ENCODE results near the gene LIN52. TPM values are rescaled to one million over a fixed set of nuclear protein-coding genes. Genes with fewer than 3 reads are reported as not detected.

Gene LIN52
- total RNA-seq, 1 donor: 4.9 TPM

DNA sequence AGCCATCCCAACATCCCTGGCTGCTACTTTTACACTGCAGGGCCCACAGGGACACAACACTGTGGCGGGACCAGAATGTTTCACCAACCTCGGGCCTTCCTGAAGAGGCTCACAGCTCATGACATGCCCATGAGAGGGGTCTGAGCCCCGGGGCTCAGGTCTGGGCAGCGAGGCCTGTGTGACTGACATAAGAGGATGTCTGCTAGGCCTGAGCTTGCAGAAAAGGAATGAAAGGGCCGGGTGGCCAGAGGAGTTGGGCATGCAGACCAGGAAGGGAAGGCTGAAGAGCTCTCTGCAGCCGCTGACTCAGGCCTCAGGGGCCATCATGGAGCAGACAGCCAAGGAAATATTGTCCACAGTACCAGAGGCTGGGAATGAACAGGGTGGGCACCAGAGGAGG is 136.2 kb downstream of the LIN52 start:
- Histone ChIP-seq H3K4me1 (ENCODE audit: insufficient read depth, low read length) (no peaks in the 10 kb centered on the region), H3K9me3 (ENCODE audit: low read depth, low read length) (no peaks in the 10 kb centered on the region), H3K27me3 (ENCODE audit: insufficient read depth, low read length) (peaks cover 10% of the 10 kb centered on the region), H3K4me3 (ENCODE audit: low read length) (no peak overlapping the region)

DNA sequence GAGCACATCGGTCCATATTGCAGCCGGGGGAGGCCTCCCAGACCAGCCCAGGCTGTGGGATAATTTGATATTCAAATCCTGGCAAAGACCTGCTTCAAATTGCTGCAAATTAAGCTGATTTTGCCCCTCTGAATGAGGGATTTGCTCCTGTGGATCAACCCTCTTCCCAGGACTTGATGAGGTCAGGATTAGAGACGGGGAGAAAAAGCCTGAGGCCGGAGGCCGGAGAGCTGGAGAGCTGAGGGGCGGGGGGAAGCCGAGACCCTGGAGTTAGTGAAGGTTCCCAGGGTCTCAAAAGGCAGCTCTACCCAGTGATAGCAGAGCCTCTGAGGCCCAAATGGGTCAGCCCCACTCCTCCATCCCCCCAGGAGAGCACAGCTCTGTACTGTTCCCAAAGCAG is 137.0 kb downstream of the LIN52 start:
- Histone ChIP-seq H3K27me3 (ENCODE audit: insufficient read depth, low read length) (peaks cover 10% of the 10 kb centered on the region), H3K4me3 (ENCODE audit: low read length) (no peak overlapping the region), H3K9me3 (ENCODE audit: low read depth, low read length) (no peaks in the 10 kb centered on the region), H3K4me1 (ENCODE audit: insufficient read depth, low read length) (no peaks in the 10 kb centered on the region)

DNA sequence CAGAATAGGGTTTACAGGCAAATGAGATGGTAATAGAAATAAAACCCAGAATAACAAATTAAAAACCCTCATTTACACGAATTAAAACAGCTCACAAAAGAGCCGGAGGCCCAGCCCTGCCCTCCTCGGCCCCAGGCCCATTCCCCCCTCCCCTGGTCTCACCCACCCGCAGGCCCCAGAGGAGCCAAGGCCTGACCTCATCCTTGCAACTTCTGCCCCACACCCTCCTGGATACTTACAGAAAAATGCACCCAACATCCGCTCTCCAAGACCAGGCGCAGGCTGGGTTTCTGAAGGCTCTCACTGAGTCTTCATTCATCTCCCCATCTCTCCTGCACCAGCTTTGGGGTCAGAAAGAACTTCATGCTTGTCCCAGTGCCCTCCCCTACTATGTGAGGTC is 138.3 kb downstream of the LIN52 start:
- Histone ChIP-seq H3K4me1 (ENCODE audit: insufficient read depth, low read length) (no peaks in the 10 kb centered on the region), H3K4me3 (ENCODE audit: low read length) (no peak overlapping the region), H3K27me3 (ENCODE audit: insufficient read depth, low read length) (peaks cover 8% of the 10 kb centered on the region), H3K9me3 (ENCODE audit: low read depth, low read length) (no peaks in the 10 kb centered on the region)

DNA sequence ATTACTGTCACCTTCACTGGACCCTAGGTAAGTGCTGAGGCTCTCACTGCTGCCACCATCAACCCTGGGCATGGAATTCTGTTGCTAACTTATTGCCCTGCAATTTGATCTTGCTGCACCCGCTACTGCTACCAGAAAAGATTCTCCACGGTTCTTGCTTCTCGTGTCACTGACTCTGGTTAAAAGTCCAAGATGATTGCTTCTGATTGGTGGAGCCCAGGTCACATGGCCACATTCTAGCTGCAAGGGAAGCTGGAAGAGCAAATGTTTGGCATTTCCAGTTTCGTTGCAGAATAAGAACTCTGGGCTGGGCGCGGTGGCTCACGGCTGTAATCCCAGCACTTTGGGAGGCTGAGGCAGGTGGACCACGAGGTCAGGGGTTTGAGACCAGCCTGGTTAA is 147.0 kb downstream of the LIN52 start:
- no peaks in the 10 kb centered on the region for H3K4me1 ChIP-seq (ENCODE audit: insufficient read depth, low read length)
- H3K4me3 ChIP-seq (ENCODE audit: low read length): no peak overlapping the region
- H3K27me3 ChIP-seq (ENCODE audit: insufficient read depth, low read length): peaks cover 6% of the 10 kb centered on the region
- no peaks in the 10 kb centered on the region for H3K9me3 ChIP-seq (ENCODE audit: low read depth, low read length)

DNA sequence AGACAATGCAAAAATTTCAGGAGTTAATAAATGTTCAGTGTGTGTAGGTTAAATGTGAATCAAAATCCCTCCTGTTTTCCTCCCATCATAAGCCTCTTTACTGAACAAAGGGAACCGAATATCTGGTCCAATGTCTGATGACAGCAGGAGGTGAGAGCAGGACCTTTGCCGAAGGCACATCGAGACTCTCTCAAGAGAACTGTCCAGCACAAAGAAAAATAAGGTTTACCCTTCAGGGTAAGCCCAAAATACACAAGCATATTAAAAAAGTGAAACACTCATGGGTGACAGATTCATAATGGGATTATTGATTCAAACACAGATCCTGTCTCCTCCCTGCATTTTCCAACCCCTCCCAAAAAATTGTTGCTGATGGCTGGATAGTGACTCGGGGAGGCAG is 150.3 kb downstream of the LIN52 start:
- no peak overlapping the region for H3K4me3 ChIP-seq (ENCODE audit: low read length)
- peaks cover 35% of the 10 kb centered on the region for H3K27me3 ChIP-seq (ENCODE audit: insufficient read depth, low read length)
- H3K9me3 ChIP-seq (ENCODE audit: low read depth, low read length): no peaks in the 10 kb centered on the region
- peaks cover 6% of the 10 kb centered on the region for H3K4me1 ChIP-seq (ENCODE audit: insufficient read depth, low read length)

DNA sequence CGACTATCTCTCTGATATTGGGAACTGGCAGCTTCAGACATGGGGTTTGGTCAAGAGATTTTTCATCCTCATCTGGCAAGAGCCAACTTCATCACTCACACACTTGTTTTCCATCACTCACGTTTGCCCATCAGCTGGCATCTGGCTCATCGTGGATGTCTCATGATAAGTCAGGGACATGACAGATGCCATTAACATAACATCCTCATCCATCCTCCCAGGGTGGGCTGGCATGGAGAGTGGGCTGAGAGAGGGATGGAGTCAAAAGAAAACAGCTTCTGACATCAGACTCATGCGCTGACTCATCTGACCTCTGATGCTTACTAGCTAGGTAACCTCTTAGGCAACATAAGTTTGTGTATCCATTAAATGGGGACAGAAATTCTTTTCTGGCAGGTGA is 152.7 kb downstream of the LIN52 start:
- peaks cover 59% of the 10 kb centered on the region for H3K27me3 ChIP-seq (ENCODE audit: insufficient read depth, low read length)

DNA sequence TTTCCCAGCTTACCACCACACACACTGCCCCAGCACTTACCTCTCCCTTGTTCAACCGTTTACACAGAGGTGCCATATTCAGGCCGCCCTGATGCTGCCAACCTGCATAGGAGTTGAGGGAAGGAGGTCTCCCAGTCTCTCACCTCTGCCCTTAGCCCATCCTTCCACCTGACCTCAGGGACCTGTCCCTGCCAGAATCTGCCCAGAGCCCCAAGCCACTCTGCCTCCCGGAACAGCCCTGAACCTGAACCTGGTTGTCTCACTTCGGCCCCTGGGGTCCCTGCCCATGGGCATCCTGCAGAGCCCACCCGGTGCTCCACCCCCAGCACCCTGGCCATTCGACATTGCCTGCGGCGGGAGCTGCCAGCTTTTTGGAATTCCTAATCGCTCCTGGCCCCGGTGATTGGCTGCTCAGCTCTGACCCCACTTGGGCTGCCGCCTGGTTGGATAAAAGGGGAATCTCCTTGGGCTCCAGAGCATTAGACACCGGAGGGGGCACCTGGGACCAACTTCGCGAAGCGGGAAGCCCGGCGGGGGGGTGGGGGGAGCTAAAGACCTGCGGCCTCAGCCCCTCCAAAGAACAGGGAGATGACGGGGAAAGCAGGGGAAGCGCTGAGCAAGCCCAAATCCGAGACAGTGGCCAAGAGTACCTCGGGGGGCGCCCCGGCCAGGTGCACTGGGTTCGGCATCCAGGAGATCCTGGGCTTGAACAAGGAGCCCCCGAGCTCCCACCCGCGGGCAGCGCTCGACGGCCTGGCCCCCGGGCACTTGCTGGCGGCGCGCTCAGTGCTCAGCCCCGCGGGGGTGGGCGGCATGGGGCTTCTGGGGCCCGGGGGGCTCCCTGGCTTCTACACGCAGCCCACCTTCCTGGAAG is 154.5 kb downstream of the LIN52 start, which contains the start of gene VSX2:
Gene VSX2, plus strand, starts transcription at position 476 of the 874 bp plus-strand sequence. Its CDS starts 113 bp downstream, at position 589.
- H3K27me3 ChIP-seq (ENCODE audit: insufficient read depth, low read length): peaks cover 77% of the 10 kb centered on the region
- no peak within 1 kb of the TSS for H3K4me3 ChIP-seq (ENCODE audit: low read length)
- H3K4me1 ChIP-seq (ENCODE audit: insufficient read depth, low read length): peaks cover 27% of the 10 kb centered on the region
- H3K9me3 ChIP-seq (ENCODE audit: low read depth, low read length): no peaks in the 10 kb centered on the region

More for the DNA sequence above, 152.7 kb downstream of the LIN52 start:
- Histone ChIP-seq H3K9me3 (ENCODE audit: low read depth, low read length) (no peaks in the 10 kb centered on the region), H3K4me1 (ENCODE audit: insufficient read depth, low read length) (peaks cover 27% of the 10 kb centered on the region), H3K4me3 (ENCODE audit: low read length) (no peak overlapping the region)

DNA sequence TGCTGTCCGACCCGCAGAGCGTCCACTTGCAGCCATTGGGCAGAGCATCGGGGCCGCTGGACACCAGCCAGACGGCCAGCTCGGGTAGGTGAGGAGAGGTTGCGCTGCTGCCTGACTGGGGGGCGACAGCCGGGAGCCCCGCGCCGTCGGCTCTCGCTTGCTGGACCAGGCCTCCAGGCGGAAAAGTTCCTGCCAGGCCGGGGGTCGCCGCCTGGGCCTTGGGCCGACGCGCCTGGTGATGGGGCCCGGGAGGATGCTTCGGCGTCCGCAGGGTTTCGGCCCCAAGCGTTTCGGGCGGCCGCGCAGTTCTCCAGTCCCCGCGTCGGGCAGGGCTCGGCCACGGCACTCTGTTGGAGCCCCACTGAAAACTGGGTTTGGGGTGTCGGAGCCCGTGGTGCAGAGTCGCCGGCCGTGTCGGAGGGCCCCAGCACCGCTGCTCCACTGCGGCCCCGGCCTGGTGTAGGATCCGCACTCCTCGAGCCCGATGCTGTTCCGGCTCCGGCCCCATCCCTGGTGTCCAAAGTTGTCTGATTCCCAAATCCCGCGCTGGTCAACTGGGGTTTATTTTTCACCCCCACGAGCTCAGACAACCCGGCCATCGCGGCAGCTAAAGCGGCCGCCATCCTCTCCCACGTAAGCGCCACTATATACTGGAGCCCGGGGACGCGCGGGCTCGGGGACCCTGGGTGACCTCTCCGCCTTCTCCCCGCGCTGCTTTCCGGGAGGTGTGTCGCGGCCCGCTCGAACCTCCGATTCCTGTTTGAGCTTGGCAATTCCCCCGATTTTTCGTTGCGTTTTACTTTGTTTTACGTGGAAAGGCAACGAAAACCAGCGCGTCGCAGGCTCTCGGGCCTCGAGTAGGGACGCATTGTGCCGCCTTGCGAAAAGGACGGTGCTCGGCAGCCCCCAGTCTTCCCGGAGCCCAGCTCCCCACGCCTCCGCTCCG is 155.4 kb downstream of the LIN52 start:
- H3K4me3 ChIP-seq (ENCODE audit: low read length): no peak overlapping the region
- peaks cover 82% of the 10 kb centered on the region for H3K27me3 ChIP-seq (ENCODE audit: insufficient read depth, low read length)
- no peaks in the 10 kb centered on the region for H3K9me3 ChIP-seq (ENCODE audit: low read depth, low read length)
- peaks cover 27% of the 10 kb centered on the region for H3K4me1 ChIP-seq (ENCODE audit: insufficient read depth, low read length)

DNA sequence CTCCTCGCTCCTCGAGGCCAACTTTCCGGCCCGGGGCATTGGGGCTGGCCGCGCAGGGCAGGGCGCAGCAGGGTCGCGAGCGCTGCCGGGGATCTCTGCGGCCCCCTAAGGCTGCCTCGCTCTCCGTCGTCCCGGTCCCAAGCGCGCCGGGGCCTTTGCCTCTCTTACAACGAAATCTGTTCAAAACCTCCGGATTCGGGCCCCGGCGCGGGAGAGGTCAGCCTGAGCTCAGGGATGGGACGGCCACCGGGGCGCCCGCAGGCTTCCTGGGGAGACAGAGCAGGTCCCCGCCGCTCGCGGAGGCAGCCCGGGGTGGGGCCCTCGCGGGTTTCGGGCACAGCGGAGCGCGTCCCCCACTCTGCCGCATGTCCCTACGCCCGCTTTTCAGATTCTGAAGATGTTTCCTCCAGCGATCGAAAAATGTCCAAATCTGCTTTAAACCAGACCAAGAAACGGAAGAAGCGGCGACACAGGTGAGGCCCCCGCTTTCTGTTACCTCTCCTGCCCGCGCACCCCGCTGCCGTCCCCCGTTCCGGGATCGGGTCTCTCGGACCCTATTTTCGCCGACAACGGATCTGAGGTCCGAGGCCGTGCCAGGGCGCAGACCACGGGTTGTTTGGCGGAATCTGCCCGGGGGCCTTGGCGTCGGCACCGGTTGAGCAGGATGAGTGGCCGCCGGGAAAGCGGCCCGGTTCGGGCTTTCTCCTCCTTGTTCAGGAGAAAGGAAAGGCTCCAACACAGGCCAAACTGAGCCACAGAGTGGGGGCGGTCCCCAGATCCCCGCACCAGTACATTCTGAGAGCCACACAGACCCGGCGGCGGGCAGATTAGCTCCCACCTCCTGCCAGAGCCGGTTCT is 156.3 kb downstream of the LIN52 start:
- peaks cover 87% of the 10 kb centered on the region for H3K27me3 ChIP-seq (ENCODE audit: insufficient read depth, low read length)
- no peak overlapping the region for H3K4me3 ChIP-seq (ENCODE audit: low read length)
- peaks cover 27% of the 10 kb centered on the region for H3K4me1 ChIP-seq (ENCODE audit: insufficient read depth, low read length)
- H3K9me3 ChIP-seq (ENCODE audit: low read depth, low read length): no peaks in the 10 kb centered on the region

DNA sequence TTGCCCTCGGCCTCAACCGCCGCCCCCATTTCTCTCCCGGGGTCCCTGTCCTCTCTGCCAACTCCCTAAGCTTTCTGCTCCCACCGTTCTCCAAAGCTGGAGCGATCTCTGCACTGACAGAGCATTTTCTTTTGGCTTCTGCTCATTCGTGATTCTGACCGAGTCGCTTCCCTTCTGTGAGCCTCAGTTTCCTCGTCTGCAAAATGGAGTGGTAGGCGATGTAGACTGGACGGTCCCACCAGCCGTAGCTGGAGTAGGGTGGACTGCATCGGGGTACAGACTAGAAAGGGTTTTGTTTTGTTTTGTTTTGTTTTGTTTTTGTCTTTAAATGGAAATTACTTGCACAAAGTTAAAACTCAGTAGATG is 156.9 kb downstream of the LIN52 start:
- peaks cover 87% of the 10 kb centered on the region for H3K27me3 ChIP-seq (ENCODE audit: insufficient read depth, low read length)
- H3K4me1 ChIP-seq (ENCODE audit: insufficient read depth, low read length): peaks cover 27% of the 10 kb centered on the region
- no peak overlapping the region for H3K4me3 ChIP-seq (ENCODE audit: low read length)
- H3K9me3 ChIP-seq (ENCODE audit: low read depth, low read length): no peaks in the 10 kb centered on the region

DNA sequence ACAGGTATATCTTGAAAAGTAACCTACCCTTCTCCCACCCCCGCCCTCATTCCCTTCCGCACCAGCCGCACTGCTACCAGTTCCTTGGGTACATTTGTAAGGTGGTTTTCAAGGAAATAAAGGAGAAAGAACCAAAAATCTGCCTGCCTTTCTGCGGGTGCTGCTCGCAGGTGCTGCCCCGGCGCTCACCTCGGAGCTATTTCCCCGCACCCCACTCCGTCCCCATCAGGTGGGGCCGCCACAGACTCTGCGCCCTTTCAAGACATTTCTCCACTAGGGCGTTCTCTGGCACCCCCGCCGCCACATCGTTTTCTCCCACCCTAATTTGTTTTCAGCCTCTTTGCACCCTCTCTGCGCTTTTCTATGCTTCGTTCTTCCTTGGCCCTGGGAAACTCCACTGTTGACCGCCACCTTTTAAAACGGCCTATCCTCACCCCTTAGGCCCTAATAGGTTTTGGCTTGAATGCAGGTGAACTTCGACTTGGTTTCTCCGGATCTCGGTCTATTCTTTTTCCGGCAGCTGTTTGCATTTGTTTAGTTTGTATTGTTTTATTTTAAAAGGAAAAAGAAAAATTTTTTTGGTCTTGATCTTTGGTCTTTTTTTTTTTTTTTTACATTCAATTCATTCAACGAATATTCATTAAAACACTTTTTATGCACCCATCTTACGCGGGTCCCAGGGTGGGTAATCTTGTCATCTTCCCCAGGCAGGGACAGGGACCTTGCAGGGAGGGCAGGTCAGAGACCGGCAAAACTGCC is 157.4 kb downstream of the LIN52 start:
- Histone ChIP-seq H3K4me3 (ENCODE audit: low read length) (no peak overlapping the region), H3K27me3 (ENCODE audit: insufficient read depth, low read length) (peaks cover 90% of the 10 kb centered on the region), H3K9me3 (ENCODE audit: low read depth, low read length) (no peaks in the 10 kb centered on the region), H3K4me1 (ENCODE audit: insufficient read depth, low read length) (peaks cover 27% of the 10 kb centered on the region)

DNA sequence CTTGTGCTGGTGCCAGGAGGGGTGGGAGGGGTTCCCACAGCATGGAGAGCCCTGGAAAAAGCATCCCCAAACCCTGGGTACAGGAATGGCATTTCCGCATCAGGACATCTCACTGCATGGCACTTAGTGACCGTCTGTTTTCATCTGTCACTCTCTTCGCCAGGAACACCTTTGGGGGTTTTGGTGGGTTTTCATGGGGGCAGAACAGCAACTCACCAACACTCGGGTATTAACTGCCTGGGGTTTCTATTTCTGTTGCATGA is 158.0 kb downstream of the LIN52 start:
- Histone ChIP-seq H3K27me3 (ENCODE audit: insufficient read depth, low read length) (peaks cover 87% of the 10 kb centered on the region), H3K4me1 (ENCODE audit: insufficient read depth, low read length) (peaks cover 27% of the 10 kb centered on the region), H3K4me3 (ENCODE audit: low read length) (no peak overlapping the region), H3K9me3 (ENCODE audit: low read depth, low read length) (no peaks in the 10 kb centered on the region)

DNA sequence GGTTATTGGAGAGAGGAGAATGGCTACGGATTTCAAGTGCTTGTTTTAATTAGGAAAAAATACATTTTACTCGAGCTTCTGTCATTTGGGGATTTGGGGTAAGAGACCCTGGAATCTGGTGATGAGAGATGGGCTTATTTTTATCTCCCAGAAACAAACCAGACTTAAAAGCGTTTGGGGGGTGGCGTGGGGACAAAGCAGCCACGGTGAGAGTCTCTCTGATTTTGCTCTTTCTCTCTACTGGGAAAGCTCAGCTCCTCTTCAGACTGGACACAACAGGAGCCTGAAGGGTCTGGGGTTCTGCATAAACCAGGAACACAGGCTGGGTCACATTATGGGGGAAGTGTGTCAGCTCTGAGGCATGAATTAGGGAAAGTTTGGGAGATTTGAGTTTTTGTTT is 158.3 kb downstream of the LIN52 start:
- Histone ChIP-seq H3K27me3 (ENCODE audit: insufficient read depth, low read length) (peaks cover 84% of the 10 kb centered on the region), H3K9me3 (ENCODE audit: low read depth, low read length) (no peaks in the 10 kb centered on the region), H3K4me3 (ENCODE audit: low read length) (no peak overlapping the region), H3K4me1 (ENCODE audit: insufficient read depth, low read length) (peaks cover 27% of the 10 kb centered on the region)

DNA sequence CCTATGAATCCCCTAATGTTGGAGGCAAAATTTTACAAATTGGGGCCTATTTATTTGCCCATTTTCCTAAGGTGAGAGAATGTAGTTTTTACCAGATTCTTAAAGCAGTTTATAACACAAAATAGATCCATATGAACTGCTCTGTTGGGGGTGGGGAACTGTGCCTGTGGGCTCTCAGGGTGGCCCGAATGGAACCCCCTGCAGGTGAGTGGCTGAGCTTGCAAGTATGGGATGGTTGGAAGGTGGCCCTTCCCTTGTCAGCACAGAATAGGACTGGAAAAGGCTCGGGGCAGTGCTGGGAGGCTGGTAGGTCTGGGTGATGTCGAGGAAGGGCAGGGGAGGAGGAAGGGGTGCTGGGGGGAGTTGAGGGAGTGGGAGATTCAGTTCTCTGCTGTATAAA is 159.4 kb downstream of the LIN52 start:
- H3K27me3 ChIP-seq (ENCODE audit: insufficient read depth, low read length): peaks cover 75% of the 10 kb centered on the region
- H3K4me3 ChIP-seq (ENCODE audit: low read length): no peak overlapping the region
- no peaks in the 10 kb centered on the region for H3K9me3 ChIP-seq (ENCODE audit: low read depth, low read length)
- peaks cover 27% of the 10 kb centered on the region for H3K4me1 ChIP-seq (ENCODE audit: insufficient read depth, low read length)
